ENCODE measurements around the gene RABGEF1. TPM values are rescaled to one million over a fixed set of nuclear protein-coding genes. Genes with fewer than 3 reads are reported as not detected.
"Not testable (repeated sequence)": the region's sequence is repeated elsewhere in the genome, so short reads cannot be mapped to it uniquely, and the experiment has no call there.

Gene RABGEF1
- 19.2 and 20.5 TPM in 2 replicates for total RNA-seq

DNA sequence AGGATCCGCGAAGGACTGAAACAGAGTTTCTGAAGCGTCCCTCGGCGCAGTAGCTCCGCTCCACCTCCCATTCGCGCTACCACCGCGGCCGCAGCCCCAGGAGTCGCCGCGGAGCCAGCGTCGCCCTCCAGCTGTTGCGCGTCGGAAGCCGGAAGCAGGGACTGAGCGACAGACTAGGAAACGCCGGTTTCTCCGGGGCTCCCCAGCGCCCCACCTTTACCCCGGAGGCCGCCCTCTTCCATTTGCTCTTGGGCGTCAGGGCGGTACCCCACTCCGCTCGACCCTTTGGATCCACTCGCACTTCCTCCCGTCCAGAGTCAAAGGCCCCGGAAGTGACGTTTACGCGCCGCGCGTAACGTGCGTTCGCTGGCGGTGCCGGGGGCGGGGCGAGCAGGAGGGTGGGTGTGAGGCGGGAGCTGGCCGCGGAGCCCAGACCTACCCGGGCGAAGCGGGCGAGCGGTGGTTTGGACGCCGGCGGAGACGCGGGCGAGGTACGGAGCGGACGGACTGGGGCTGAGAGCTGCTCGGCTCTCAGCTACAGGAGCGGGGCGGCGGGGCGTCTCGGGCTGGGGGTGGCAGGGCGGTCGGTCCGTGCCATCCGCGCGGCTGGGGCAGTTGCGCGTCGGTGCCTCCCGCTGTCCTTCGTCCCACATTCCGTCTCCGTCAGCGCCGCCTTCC is at the start of gene RABGEF1:
TSS of gene RABGEF1 (plus strand) at position 432 of the 678 bp plus-strand sequence. CDS start 31,167 bp downstream, outside the sequence.
- peak within 1 kb of the TSS; percentile 98 for H3K4me3 ChIP-seq (ENCODE audit: low read depth, low read length)
- TF ChIP-seq, protein P1, sequence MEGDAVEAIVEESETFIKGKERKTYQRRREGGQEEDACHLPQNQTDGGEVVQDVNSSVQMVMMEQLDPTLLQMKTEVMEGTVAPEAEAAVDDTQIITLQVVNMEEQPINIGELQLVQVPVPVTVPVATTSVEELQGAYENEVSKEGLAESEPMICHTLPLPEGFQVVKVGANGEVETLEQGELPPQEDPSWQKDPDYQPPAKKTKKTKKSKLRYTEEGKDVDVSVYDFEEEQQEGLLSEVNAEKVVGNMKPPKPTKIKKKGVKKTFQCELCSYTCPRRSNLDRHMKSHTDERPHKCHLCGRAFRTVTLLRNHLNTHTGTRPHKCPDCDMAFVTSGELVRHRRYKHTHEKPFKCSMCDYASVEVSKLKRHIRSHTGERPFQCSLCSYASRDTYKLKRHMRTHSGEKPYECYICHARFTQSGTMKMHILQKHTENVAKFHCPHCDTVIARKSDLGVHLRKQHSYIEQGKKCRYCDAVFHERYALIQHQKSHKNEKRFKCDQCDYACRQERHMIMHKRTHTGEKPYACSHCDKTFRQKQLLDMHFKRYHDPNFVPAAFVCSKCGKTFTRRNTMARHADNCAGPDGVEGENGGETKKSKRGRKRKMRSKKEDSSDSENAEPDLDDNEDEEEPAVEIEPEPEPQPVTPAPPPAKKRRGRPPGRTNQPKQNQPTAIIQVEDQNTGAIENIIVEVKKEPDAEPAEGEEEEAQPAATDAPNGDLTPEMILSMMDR (conservative IDR thresholded peaks at IDR 0.05; ENCODE audit: low read depth, low read length): no peak
- DNase-seq (ENCODE audit: low read depth): peak; percentile 44

DNA sequence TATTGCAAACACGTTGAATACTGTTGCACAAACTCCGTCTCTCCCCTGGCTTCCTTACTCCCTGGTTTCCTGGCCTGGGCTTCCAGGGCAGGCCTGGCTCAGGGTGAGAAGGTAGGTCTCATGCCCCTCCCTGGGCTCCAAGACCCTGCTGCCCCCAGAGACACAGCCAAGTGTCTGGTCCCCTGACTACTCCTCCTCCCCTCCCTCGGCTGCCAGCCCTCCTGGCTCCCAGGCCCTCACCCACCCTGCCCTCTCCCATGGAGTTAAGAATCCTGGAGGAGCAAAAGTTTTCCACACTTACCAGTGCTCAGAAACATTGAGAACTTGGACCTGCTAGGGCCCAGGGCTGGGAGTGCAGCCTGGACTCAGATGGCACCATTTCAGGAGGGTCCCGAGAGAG is 47.2 kb upstream of the RABGEF1 start:
- DNase-seq (ENCODE audit: low read depth): no peak
- TF ChIP-seq, protein P1 (conservative IDR thresholded peaks at IDR 0.05; ENCODE audit: low read depth, low read length): no peak
- H3K4me3 ChIP-seq (ENCODE audit: low read depth, low read length): no peak overlapping the region

DNA sequence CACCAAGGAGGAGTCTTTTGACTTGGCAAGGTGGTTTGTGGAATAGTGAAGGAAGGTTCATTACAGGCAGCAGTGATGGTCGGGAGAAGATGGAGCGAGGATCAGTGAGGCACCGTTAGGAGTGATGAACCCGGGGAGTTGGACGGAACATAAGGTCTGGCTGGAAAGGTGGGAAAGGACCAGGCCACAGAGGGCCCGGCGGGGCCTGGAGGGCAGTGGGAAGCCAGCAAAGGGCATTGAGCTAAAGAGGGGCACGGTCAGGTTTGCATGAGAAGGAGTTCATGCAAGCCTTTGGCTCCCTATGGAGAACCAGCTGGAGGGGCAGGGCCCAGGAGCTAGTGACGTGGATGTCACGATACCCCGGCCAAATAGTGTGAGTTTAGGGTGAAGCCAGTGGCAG is 46.2 kb upstream of the RABGEF1 start:
- H3K4me3 ChIP-seq (ENCODE audit: low read depth, low read length): no peak overlapping the region
- DNase-seq (ENCODE audit: low read depth): no peak
- TF ChIP-seq, protein P1 (conservative IDR thresholded peaks at IDR 0.05; ENCODE audit: low read depth, low read length): no peak

DNA sequence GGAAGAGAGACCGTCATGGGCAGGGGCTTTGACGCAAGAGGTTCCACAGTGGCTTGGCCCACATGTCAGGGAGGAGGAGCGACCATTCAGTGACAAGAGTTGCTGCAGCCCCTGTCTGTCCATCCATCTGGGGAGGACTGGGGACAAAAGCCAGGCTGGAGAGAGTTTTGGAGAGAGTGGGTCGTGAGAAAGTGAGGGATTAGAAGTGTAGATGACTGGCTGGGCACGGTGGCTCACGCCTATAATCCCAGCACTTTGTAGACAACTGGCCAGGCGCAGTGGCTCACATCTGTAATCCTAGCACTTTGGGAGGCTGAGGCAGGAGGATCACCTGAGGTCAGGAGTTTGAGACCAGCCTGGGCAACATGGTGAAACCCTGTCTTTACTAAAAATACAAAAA is 45.1 kb upstream of the RABGEF1 start:
- not testable (repeated sequence) for H3K4me3 ChIP-seq (ENCODE audit: low read depth, low read length)

DNA sequence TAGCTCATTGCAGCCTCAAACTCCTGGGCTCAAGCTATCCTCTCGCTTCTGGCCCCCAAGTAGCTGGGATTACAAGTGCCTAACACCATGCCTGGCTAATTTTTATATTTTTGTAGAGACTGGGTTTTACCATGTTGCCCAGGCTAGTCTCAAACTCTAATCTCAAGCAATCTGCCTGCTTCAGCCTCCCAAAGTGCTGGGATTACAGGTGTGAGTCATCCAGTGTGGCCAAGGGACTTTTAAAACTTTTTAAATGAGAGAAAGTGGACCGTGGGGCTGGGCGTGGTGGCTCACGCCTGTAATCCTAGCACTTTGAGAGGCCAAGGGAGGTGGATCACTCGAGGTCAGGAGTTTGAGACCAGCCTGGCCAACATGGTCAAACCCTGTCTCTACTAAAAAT is 44.4 kb upstream of the RABGEF1 start:
- not testable (repeated sequence) for DNase-seq (ENCODE audit: low read depth); H3K4me3 ChIP-seq (ENCODE audit: low read depth, low read length)

More for the DNA sequence above, 45.1 kb upstream of the RABGEF1 start:
- DNase-seq (ENCODE audit: low read depth): not testable (repeated sequence)

DNA sequence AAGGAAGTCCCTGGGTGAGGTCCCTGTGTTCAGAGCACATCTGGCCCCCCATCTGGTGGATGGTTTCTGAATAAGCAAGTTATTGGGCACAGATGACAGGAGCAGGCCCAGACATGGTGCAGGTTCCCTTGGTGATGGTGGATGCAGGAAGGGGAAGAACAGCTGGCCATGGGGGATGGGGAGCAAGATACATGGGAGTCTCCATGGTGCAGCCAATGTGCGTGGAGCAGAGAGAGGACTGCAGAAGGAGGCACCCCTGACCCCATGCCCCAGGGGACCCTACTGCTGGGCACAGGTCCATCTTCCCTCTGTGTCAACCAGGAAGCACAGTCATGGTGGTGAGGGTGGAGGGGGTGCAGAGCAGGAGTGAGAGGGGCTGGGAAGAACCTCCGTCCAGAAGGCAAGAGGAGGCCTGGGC is 43.8 kb upstream of the RABGEF1 start:
- DNase-seq (ENCODE audit: low read depth): no peak
- TF ChIP-seq, protein P1 (conservative IDR thresholded peaks at IDR 0.05; ENCODE audit: low read depth, low read length): no peak

DNA sequence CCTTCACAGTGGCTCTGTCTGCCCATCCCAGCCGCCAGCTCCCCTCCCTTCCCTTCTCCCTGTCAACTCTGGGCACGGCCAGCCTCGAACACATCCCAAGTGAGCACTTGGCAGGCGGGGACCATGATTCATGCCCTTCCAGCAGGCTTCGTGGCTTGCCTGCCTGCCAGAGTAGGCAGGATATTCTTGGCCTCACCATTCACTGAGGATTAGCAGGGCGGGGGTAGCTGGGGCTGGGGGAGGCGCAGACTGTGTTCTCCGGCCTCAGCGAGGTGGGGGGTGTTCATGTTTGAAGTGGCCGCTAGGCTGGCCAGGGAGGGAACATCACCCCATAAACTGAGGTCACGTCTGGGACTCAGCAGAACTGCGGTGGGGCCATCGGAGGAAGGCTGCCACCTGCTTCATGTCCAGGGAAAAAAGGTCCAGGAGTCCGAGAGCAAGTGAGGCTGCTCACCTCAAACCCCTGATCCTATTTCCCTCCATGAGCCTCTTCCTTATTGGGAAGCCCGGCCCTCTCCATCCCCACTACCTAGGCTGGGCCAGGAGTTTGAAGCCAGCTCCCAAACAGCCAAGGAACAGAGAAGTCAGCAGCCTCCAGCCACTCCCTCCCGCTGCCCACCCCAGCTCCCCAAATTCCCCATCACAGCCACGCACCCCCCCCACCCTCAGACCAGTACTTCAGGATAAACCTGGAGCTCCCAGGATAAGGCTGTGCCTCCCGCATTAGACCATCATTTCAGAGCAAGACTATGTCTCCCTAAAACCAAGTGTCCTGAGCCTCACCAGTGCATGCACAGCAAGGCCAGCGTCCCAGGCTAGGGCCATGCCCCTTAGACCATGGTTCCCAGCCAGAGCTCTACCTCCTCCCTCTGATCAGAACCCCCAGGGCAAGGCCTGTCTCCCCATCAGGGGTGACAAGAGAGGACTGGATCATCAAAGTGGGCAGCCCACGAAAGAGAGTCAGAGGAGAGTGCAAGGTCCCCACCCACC is 42.8 kb upstream of the RABGEF1 start:
- TF ChIP-seq, protein P1 (conservative IDR thresholded peaks at IDR 0.05; ENCODE audit: low read depth, low read length): no peak
- no peak overlapping the region for H3K4me3 ChIP-seq (ENCODE audit: low read depth, low read length)
- no peak for DNase-seq (ENCODE audit: low read depth)

More for the DNA sequence above, 43.8 kb upstream of the RABGEF1 start:
- no peak overlapping the region for H3K4me3 ChIP-seq (ENCODE audit: low read depth, low read length)

Data from epithelial cell of proximal tubule (primary cell).